ENCODE measurements around the gene TM2D3. TPM values are rescaled to one million over a fixed set of nuclear protein-coding genes. Genes with fewer than 3 reads are reported as not detected.

TM2D3 gene
- total and polyA plus RNA-seq, 4 donors, result 40.2 to 68.1 (median 44.6) TPM

- Histone ChIP-seq H3K9me3 (ENCODE audit: control insufficient read depth in 4 of 4, insufficient read depth in 3 of 4, low read length in 3 of 4) (no peaks in the 10 kb centered on the region), H3K9ac (ENCODE audit: insufficient read depth in 1 of 2, low read length in 2 of 2) (no peak overlapping the region), H3K27me3 (ENCODE audit: control insufficient read depth in 3 of 3, insufficient read depth in 3 of 3, low read length in 2 of 3) (no peaks in the 10 kb centered on the region), H3K4me3 (no peak overlapping the region), H3K4me1 (ENCODE audit: control insufficient read depth in 5 of 5, insufficient read depth in 5 of 5, low read length in 5 of 5) (no peaks in the 10 kb centered on the region), H3K27ac (ENCODE audit: low read depth in 1 of 2, low read length in 1 of 2) (no peak overlapping the region), H3K36me3 (ENCODE audit: control insufficient read depth in 4 of 4, insufficient read depth in 4 of 4, low read length in 4 of 4) (peaks cover 15 to 43% (median 32%) of the 10 kb centered on the region in 4 donors)
- DNase-seq (no peak), ATAC-seq (ENCODE audit: insufficient read depth, low FRiP score) (no peak)
- WGBS, 2 donors, result 97 to 100% methylated on average over 1 of the region's 1 CpG
- TF ChIP-seq, protein P1, sequence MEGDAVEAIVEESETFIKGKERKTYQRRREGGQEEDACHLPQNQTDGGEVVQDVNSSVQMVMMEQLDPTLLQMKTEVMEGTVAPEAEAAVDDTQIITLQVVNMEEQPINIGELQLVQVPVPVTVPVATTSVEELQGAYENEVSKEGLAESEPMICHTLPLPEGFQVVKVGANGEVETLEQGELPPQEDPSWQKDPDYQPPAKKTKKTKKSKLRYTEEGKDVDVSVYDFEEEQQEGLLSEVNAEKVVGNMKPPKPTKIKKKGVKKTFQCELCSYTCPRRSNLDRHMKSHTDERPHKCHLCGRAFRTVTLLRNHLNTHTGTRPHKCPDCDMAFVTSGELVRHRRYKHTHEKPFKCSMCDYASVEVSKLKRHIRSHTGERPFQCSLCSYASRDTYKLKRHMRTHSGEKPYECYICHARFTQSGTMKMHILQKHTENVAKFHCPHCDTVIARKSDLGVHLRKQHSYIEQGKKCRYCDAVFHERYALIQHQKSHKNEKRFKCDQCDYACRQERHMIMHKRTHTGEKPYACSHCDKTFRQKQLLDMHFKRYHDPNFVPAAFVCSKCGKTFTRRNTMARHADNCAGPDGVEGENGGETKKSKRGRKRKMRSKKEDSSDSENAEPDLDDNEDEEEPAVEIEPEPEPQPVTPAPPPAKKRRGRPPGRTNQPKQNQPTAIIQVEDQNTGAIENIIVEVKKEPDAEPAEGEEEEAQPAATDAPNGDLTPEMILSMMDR (IDR thresholded peaks at IDR 0.05; ENCODE audit: control extremely low read depth, extremely low read depth), result no peak
Measured at GRCh38 chr15:101696829-101697228, 44.6 kb upstream of the TM2D3 start.

GRCh38 chr15:101694261-101694660 lies 42.1 kb upstream of the TM2D3 start:
- Histone ChIP-seq H3K27ac (ENCODE audit: low read depth in 1 of 2, low read length in 1 of 2) (no peak overlapping the region), H3K36me3 (ENCODE audit: control insufficient read depth in 4 of 4, insufficient read depth in 4 of 4, low read length in 4 of 4) (peaks cover 8 to 36% (median 22%) of the 10 kb centered on the region in 4 donors), H3K9me3 (ENCODE audit: control insufficient read depth in 4 of 4, insufficient read depth in 3 of 4, low read length in 3 of 4) (no peaks in the 10 kb centered on the region), H3K27me3 (ENCODE audit: control insufficient read depth in 3 of 3, insufficient read depth in 3 of 3, low read length in 2 of 3) (no peaks in the 10 kb centered on the region), H3K4me3 (no peak overlapping the region), H3K9ac (ENCODE audit: insufficient read depth in 1 of 2, low read length in 2 of 2) (no peak overlapping the region), H3K4me1 (ENCODE audit: control insufficient read depth in 5 of 5, insufficient read depth in 5 of 5, low read length in 5 of 5) (peaks cover 0 to 2% (median 0%) of the 10 kb centered on the region in 5 donors)
- WGBS, 2 donors, result 97 to 98% methylated on average over 2 of the region's 2 CpGs
- DNase-seq (no peak), ATAC-seq (ENCODE audit: insufficient read depth, low FRiP score) (no peak)
- TF ChIP-seq, protein P1 (IDR thresholded peaks at IDR 0.05; ENCODE audit: control extremely low read depth, extremely low read depth), result no peak

DNA sequence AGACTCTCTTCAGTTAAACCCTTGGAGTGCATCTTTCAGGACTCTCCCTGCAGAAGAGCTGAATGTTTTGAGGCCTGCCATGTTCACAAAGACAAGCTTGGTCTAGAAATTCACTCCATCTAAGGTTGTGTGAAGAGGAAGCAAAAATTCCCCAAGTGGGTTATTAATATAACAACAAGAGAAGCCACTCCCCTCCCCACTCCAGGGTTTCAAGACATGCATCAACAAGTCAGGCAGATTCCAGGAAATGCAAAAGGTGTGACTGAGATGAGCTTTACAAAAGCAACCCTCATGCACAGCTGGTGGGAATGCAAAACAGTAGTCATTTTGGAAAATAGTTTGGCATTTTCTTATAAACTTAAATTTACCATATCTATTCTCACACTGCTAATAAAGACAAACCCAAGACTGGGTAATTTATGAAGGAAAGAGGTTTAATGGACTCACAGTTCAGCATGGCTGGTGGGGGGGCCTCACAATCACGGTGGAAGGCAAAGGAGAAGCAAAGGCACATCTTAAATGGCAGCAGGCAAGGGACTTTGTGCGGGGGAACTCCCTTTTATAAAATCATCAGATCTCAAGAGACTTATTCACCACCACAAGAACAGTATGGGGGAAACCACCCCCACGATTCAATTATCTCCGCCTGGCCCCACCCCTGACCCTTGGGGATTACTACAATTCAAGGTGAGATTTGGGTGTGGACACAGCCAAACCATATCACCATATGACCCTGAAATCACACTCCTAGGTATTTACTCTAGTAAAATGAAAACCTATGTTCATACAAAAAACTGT lies 40.8 kb upstream of the TM2D3 start:
- H3K27ac ChIP-seq (ENCODE audit: low read depth in 1 of 2, low read length in 1 of 2), result no peak overlapping the region
- H3K4me1 ChIP-seq (ENCODE audit: control insufficient read depth in 5 of 5, insufficient read depth in 5 of 5, low read length in 5 of 5), result peaks cover 0 to 2% (median 0%) of the 10 kb centered on the region in 5 donors
- peaks cover 3 to 29% (median 16%) of the 10 kb centered on the region in 4 donors for H3K36me3 ChIP-seq (ENCODE audit: control insufficient read depth in 4 of 4, insufficient read depth in 4 of 4, low read length in 4 of 4)
- DNase-seq (no peak), ATAC-seq (ENCODE audit: insufficient read depth, low FRiP score) (no peak)
- no peak overlapping the region for H3K9ac ChIP-seq (ENCODE audit: insufficient read depth in 1 of 2, low read length in 2 of 2)
- TF ChIP-seq, protein P1 (IDR thresholded peaks at IDR 0.05; ENCODE audit: control extremely low read depth, extremely low read depth), result no peak
- H3K4me3 ChIP-seq, result no peak overlapping the region
- H3K9me3 ChIP-seq (ENCODE audit: control insufficient read depth in 4 of 4, insufficient read depth in 3 of 4, low read length in 3 of 4), result no peaks in the 10 kb centered on the region
- H3K27me3 ChIP-seq (ENCODE audit: control insufficient read depth in 3 of 3, insufficient read depth in 3 of 3, low read length in 2 of 3), result no peaks in the 10 kb centered on the region
- 93 to 95% methylated on average over 4 of the region's 4 CpGs for WGBS, 2 donors

Measured in lung (tissue), 12 donors.